Measurements from ENCODE around the gene SDK2. TPM values are rescaled to one million over a fixed set of nuclear protein-coding genes. Genes with fewer than 3 reads are reported as not detected.

Gene SDK2
- total RNA-seq, 1 donor from 2014 or later = 31.8 TPM

DNA sequence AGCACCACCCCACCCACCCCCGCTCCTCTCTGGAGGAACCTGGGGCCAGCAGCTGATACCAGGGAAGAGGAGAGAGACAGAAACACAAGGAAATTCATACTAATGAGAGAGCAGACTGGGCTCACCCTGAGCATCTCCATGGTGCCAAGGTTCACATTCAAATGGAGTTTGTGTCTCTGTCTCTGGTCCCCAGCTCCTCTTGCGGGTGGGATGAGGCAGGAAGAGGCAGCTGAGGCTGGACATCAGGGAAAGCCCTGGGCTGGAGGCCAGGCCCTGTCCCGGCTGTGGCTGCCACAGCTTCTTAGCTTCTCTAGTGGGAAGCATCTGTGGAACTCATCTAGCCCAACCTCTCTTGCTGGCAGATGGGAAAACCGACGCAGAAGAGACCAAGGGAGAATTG is 121.5 kb downstream of the SDK2 start:
- Mint-ChIP-seq H3K27ac (no peak overlapping the region), H3K4me3 (no peak overlapping the region), H3K9me3 (no peaks in the 10 kb centered on the region), H3K27me3 (ENCODE audit: low read depth) (no peaks in the 10 kb centered on the region), H3K36me3 (no peaks in the 10 kb centered on the region), H3K4me1 (peaks cover 12% of the 10 kb centered on the region)
- TF ChIP-seq, protein P1, sequence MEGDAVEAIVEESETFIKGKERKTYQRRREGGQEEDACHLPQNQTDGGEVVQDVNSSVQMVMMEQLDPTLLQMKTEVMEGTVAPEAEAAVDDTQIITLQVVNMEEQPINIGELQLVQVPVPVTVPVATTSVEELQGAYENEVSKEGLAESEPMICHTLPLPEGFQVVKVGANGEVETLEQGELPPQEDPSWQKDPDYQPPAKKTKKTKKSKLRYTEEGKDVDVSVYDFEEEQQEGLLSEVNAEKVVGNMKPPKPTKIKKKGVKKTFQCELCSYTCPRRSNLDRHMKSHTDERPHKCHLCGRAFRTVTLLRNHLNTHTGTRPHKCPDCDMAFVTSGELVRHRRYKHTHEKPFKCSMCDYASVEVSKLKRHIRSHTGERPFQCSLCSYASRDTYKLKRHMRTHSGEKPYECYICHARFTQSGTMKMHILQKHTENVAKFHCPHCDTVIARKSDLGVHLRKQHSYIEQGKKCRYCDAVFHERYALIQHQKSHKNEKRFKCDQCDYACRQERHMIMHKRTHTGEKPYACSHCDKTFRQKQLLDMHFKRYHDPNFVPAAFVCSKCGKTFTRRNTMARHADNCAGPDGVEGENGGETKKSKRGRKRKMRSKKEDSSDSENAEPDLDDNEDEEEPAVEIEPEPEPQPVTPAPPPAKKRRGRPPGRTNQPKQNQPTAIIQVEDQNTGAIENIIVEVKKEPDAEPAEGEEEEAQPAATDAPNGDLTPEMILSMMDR (IDR thresholded peaks at IDR 0.05; ENCODE audit: unreplicated experiment) = no peak
- no peak for DNase-seq (ENCODE audit: low spot score in 2 of 2, unreplicated experiment in 2 of 2)

DNA sequence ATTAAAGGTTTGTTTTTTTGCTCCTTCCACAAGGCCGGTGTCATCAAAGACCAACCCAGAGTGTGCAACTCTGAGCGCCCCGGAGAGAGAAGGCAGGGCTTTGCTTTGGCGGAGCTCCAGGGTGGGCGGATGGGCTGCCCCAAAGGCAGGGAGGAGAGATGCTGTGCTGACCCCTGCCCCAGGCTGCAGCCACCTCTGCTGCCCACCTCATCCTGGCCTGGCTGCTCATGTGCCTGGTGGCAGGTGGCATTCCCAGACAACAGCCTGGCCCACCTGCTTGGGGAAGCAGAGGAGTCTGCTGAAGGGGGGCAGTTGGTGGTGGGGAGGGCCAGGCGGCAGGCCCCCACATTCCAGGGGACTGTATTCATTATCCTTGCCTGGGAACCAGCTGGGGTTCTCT is 122.1 kb downstream of the SDK2 start:
- H3K9me3 Mint-ChIP-seq = no peaks in the 10 kb centered on the region
- H3K4me1 Mint-ChIP-seq = peaks cover 12% of the 10 kb centered on the region
- no peak overlapping the region for H3K4me3 Mint-ChIP-seq
- TF ChIP-seq, protein P1 (IDR thresholded peaks at IDR 0.05; ENCODE audit: unreplicated experiment) = no peak
- H3K27ac Mint-ChIP-seq = no peak overlapping the region
- no peaks in the 10 kb centered on the region for H3K36me3 Mint-ChIP-seq
- no peak for DNase-seq (ENCODE audit: low spot score in 2 of 2, unreplicated experiment in 2 of 2)
- no peaks in the 10 kb centered on the region for H3K27me3 Mint-ChIP-seq (ENCODE audit: low read depth)

DNA sequence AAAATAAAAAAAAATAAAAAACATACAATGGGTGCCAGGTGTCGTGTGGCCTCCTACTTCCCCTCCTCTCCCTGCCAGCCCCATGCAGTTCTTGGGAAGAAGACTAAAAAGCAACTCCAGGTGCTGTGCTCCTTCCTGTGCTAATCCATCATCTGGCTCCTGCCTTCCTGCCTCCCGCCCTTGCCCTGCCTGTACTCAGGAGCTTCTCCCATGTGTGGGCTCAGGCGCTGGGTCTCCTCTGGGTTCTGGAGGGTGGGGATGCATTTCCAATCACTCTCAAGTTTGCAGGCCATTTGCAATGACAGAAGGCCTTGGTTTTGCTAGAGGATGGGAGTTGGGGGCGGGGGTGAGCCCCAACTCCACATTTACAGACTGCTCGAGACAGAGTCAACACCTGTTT is 122.9 kb downstream of the SDK2 start:
- no peak overlapping the region for H3K4me3 Mint-ChIP-seq
- TF ChIP-seq, protein P1 (IDR thresholded peaks at IDR 0.05; ENCODE audit: unreplicated experiment) = no peak
- H3K27me3 Mint-ChIP-seq (ENCODE audit: low read depth) = no peaks in the 10 kb centered on the region
- H3K27ac Mint-ChIP-seq = no peak overlapping the region
- DNase-seq (ENCODE audit: low spot score in 2 of 2, unreplicated experiment in 2 of 2) = no peak
- no peaks in the 10 kb centered on the region for H3K9me3 Mint-ChIP-seq
- H3K4me1 Mint-ChIP-seq = peaks cover 12% of the 10 kb centered on the region
- no peaks in the 10 kb centered on the region for H3K36me3 Mint-ChIP-seq

DNA sequence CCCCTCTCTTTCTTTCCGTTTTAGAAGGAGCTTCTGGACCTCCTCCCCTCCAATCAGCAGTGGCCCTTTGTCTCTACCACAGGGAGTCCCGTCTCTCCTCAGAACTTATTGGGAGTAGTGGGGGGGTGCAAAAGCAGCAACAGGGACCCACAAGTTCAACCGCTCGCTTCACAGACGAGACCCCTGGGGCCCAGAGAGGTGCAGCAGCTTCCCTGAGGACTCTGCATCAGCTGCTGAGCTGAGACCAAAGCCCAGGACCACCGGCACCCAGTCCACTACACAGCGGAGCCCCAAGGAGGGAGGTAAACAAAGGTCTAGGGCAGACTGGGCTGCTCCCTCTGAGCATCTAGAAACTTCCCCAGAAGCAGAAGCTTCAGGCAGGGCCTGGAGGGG is 123.9 kb downstream of the SDK2 start:
- TF ChIP-seq, protein P1 (IDR thresholded peaks at IDR 0.05; ENCODE audit: unreplicated experiment) = no peak
- no peak overlapping the region for H3K4me3 Mint-ChIP-seq
- no peaks in the 10 kb centered on the region for H3K9me3 Mint-ChIP-seq
- no peak for DNase-seq (ENCODE audit: low spot score in 2 of 2, unreplicated experiment in 2 of 2)
- H3K4me1 Mint-ChIP-seq = peaks cover 12% of the 10 kb centered on the region
- H3K36me3 Mint-ChIP-seq = no peaks in the 10 kb centered on the region
- H3K27ac Mint-ChIP-seq = no peak overlapping the region
- no peaks in the 10 kb centered on the region for H3K27me3 Mint-ChIP-seq (ENCODE audit: low read depth)

DNA sequence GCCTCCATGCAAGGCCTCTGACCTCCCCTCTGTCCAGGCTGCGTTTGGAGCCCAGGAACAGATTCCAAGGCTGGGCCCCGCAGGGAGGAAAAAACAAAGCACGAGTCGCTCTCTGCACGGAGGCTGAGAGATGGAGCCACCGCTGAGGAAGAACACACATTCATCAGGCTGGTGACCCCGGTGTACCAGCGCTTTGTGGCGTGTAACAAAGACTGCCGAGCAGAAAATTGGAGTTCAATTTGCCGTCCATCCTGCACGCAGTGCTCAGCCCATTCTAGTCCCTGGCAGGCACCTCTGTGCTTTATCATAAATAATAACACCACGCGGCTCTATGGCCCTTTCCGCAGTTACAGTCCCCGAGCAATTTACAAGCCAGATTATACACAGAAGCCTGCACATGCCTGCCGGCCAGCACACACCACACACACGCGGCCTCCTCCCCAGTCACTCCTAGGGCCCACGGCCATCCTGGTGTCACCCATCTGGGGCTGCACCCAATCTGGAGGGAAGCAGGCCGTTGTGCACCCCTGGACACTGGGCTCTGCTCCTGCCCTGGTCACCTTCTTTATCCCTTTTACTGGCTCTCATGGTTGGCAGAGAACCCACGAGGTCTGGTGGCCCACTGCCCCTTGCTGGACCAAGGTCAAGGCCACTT is 124.4 kb downstream of the SDK2 start:
- Mint-ChIP-seq H3K36me3 (no peaks in the 10 kb centered on the region), H3K4me1 (peaks cover 12% of the 10 kb centered on the region), H3K4me3 (no peak overlapping the region), H3K27ac (no peak overlapping the region), H3K9me3 (no peaks in the 10 kb centered on the region), H3K27me3 (ENCODE audit: low read depth) (peaks cover 2% of the 10 kb centered on the region)
- TF ChIP-seq, protein P1 (IDR thresholded peaks at IDR 0.05; ENCODE audit: unreplicated experiment) = no peak
- no peak for DNase-seq (ENCODE audit: low spot score in 2 of 2, unreplicated experiment in 2 of 2)

DNA sequence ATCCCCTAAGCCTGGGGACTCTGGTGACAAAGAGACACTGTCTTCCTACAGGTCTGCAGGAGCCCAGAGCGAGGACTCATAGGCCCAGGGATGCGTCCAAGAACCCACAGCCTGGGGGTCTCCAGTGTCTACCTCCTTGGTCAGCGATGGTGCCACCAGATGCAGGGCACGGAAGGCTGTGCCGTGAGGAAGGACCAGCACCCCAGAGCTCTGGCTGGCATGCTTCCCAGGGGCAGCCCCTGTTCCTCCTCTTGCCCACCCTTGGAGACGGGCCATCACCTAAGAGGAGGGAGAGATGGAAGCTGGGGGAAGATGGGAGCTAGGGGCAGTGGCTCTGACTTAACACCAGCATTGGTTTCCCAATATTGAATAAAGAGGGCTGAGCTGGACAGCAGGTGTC is 125.2 kb downstream of the SDK2 start:
- TF ChIP-seq, protein P1 (IDR thresholded peaks at IDR 0.05; ENCODE audit: unreplicated experiment) = no peak
- H3K27me3 Mint-ChIP-seq (ENCODE audit: low read depth) = peaks cover 2% of the 10 kb centered on the region

More for the DNA sequence above, 125.2 kb downstream of the SDK2 start:
- no peak for DNase-seq (ENCODE audit: low spot score in 2 of 2, unreplicated experiment in 2 of 2)
- no peaks in the 10 kb centered on the region for H3K36me3 Mint-ChIP-seq
- no peak overlapping the region for H3K4me3 Mint-ChIP-seq
- H3K9me3 Mint-ChIP-seq = no peaks in the 10 kb centered on the region
- H3K4me1 Mint-ChIP-seq = peaks cover 12% of the 10 kb centered on the region
- H3K27ac Mint-ChIP-seq = no peak overlapping the region

All from mesothelial cell of epicardium (in vitro differentiated cells).